Gastroesophageal sphincter (tissue), 3 donors: ENCODE results near the gene RANBP17.

ENCODE experiments used
- EP300 ChIP-seq: sonication (generic); formaldehyde crosslinking; IDR thresholded peaks from one replicate; pipeline ENCODE4 v1.6.1; 2017; ENCODE audit warnings: antibody characterized with exemption, mild to moderate bottlenecking
- POLR2A ChIP-seq, 2 donors: fragments of 450-650 bp; IDR thresholded peaks; one replicate each; pipeline ENCODE4 v1.6.1; 2017; ENCODE audit warnings: antibody characterized with exemption in 2 of 2, mild to moderate bottlenecking in 2 of 2, moderate library complexity in 1 of 2
- POLR2AphosphoS5 ChIP-seq: sonication (generic); formaldehyde crosslinking; IDR thresholded peaks from one replicate; pipeline ENCODE4 v1.6.1; 2017; ENCODE audit warnings: antibody characterized with exemption
- TF ChIP-seq, protein P1 (sequence below), 4 experiments: fragments of 200-600 bp in 2 of 4; fragments of 450-650 bp in 2 of 4; sonication (generic) in 1 of 4; IDR thresholded peaks; one replicate each; pipeline ENCODE4 v1.5.1; 2017 to 2019; ENCODE audit warnings: antibody characterized with exemption in 4 of 4, mild to moderate bottlenecking in 2 of 4, moderate library complexity in 2 of 4

DNA sequence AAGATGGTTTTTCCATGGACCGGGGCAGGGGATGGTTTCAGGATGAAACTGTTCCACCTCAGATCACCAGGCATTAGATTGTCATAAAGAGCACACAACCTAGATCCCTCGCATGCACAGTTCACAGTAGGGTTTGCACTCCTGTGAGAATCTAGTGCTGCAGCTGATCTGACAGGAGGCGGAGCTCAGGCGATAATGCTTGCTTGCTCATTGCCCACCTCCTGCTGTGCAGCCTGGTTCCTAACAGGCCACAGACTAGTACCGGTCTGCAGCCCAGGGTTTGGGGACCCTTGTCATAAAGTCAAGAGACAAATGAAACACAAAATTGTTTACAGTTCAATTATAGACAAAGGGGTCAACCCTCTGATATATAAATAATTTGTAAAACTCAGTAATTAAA lies 101.7 kb downstream of the RANBP17 start:
- TF ChIP-seq, protein P1, sequence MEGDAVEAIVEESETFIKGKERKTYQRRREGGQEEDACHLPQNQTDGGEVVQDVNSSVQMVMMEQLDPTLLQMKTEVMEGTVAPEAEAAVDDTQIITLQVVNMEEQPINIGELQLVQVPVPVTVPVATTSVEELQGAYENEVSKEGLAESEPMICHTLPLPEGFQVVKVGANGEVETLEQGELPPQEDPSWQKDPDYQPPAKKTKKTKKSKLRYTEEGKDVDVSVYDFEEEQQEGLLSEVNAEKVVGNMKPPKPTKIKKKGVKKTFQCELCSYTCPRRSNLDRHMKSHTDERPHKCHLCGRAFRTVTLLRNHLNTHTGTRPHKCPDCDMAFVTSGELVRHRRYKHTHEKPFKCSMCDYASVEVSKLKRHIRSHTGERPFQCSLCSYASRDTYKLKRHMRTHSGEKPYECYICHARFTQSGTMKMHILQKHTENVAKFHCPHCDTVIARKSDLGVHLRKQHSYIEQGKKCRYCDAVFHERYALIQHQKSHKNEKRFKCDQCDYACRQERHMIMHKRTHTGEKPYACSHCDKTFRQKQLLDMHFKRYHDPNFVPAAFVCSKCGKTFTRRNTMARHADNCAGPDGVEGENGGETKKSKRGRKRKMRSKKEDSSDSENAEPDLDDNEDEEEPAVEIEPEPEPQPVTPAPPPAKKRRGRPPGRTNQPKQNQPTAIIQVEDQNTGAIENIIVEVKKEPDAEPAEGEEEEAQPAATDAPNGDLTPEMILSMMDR (IDR thresholded peaks at IDR 0.05) = no peak
- no peak for TF ChIP-seq POLR2A (IDR thresholded peaks at IDR 0.05)
- no peak for TF ChIP-seq EP300
- TF ChIP-seq POLR2AphosphoS5 = no peak
